ENCODE results near the gene NANOG. TPM values are rescaled to one million over a fixed set of nuclear protein-coding genes. Genes with fewer than 3 reads are reported as not detected.
"Not testable (repeated sequence)": the region's sequence is repeated elsewhere in the genome, so short reads cannot be mapped to it uniquely, and the experiment has no call there.

NANOG gene
- total RNA-seq, 1 experiment from 2014 or later: not detected

DNA sequence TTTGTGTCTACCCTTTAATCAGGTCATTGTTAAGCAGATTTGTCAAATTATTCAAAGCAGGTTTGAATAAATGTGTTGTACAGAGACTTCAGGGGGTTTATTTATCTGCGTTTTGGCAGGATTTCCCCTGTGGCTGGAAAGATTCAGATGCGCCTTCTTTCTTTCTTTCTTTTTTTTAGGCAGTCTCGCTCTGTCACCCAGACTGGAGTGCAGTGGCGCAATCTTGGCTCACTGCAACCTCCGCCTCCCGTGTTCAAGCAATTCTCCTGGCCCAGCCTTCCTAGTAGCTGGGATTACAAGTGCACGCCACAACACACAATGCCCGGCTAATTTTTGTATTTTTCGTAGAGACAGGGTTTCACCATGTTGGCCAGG is 30.4 kb upstream of the NANOG start:
- H3K9me3 Mint-ChIP-seq (ENCODE audit: unreplicated experiment): no peaks in the 10 kb centered on the region
- intact Hi-C loops (cut with micrococcal nuclease): no loop called here
- CTCF ChIA-PET: no interaction called here
- H3K27me3 Mint-ChIP-seq (ENCODE audit: insufficient read depth, unreplicated experiment): no peaks in the 10 kb centered on the region
- H3K4me3 Mint-ChIP-seq (ENCODE audit: unreplicated experiment): no peak overlapping the region
- H3K36me3 Mint-ChIP-seq (ENCODE audit: insufficient read depth, unreplicated experiment): no peaks in the 10 kb centered on the region
- no TSS peak for BruUV-seq (replicated peaks)
- no peaks in the 10 kb centered on the region for H3K4me1 Mint-ChIP-seq (ENCODE audit: insufficient read depth, unreplicated experiment)
- no peak overlapping the region for H3K27ac Mint-ChIP-seq (ENCODE audit: low read depth, unreplicated experiment)
- TF ChIP-seq CTCF (IDR thresholded peaks at IDR 0.05; ENCODE audit: unreplicated experiment): no peak
- DNase-seq (ENCODE audit: unreplicated experiment): no peak
- POLR2A ChIA-PET: no interaction called here

DNA sequence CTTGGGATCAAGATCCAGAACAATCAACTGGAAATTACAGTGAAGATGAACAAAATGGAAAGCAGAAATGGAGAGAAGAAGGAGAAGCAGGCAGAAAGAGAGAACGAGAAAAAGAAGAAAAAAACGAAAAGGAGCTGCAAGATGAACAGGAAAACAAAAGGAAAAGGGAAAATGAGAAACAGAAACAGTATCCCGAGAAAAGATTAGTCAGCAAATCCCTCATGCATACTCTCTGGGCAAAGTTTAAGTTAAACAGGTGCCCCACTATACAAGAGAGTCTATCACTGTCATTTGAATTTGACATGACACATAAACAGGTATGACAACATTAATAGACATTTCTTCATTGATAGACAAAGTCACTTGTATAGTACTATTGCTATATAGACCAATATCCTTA is 19.2 kb upstream of the NANOG start:
- H3K4me3 Mint-ChIP-seq (ENCODE audit: unreplicated experiment): no peak overlapping the region
- ChIA-PET POLR2A (no interaction called here), CTCF (interaction anchor here (0.8 kb wide), 1 partner anchor 277 kb away, joined by 3 read pairs; no protein-coding TSS in a partner anchor)
- DNase-seq (ENCODE audit: unreplicated experiment): no peak
- TF ChIP-seq CTCF (IDR thresholded peaks at IDR 0.05; ENCODE audit: unreplicated experiment): no peak
- no peak overlapping the region for H3K27ac Mint-ChIP-seq (ENCODE audit: low read depth, unreplicated experiment)
- H3K4me1 Mint-ChIP-seq (ENCODE audit: insufficient read depth, unreplicated experiment): peaks cover 6% of the 10 kb centered on the region
- intact Hi-C loops (cut with micrococcal nuclease): no loop called here
- no TSS peak for BruUV-seq (replicated peaks)
- no peaks in the 10 kb centered on the region for H3K27me3 Mint-ChIP-seq (ENCODE audit: insufficient read depth, unreplicated experiment)
- H3K36me3 Mint-ChIP-seq (ENCODE audit: insufficient read depth, unreplicated experiment): no peaks in the 10 kb centered on the region
- H3K9me3 Mint-ChIP-seq (ENCODE audit: unreplicated experiment): no peaks in the 10 kb centered on the region

GRCh38 chr12:7781274-7781673 is 7.9 kb upstream of the NANOG start:
- intact Hi-C loops (cut with micrococcal nuclease): no loop called here
- Mint-ChIP-seq H3K27ac (ENCODE audit: low read depth, unreplicated experiment) (no peak overlapping the region), H3K36me3 (ENCODE audit: insufficient read depth, unreplicated experiment) (no peaks in the 10 kb centered on the region), H3K4me3 (ENCODE audit: unreplicated experiment) (no peak overlapping the region), H3K4me1 (ENCODE audit: insufficient read depth, unreplicated experiment) (no peaks in the 10 kb centered on the region), H3K27me3 (ENCODE audit: insufficient read depth, unreplicated experiment) (no peaks in the 10 kb centered on the region), H3K9me3 (ENCODE audit: unreplicated experiment) (no peaks in the 10 kb centered on the region)
- no peak for DNase-seq (ENCODE audit: unreplicated experiment)
- TF ChIP-seq CTCF (IDR thresholded peaks at IDR 0.05; ENCODE audit: unreplicated experiment): no peak
- ChIA-PET CTCF (interaction anchor here (0.8 kb wide), 1 partner anchor 24 kb away, joined by 3 read pairs; no protein-coding TSS in a partner anchor), POLR2A (no interaction called here)
- no TSS peak for BruUV-seq (replicated peaks)

DNA sequence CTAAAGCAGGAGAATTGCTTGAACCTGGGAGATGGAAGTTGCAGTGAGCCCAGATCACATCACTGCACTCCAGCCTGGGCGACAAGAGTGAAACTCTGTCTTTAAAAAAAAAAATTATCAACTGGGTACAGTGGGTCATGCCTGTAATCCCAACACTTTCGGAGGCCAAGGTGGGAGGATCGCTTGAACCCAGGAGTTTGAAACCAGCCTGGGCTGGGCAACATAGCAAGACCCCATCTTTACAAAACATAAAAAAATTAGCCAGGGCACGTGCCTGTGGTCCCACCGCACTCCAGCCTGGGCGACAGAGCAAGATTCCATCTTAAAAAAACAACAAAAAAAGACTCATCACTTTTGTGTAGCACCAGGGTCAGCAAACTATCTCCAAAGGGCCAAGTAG is 7.1 kb upstream of the NANOG start:
- Mint-ChIP-seq H3K27ac (ENCODE audit: low read depth, unreplicated experiment) (no peak overlapping the region), H3K9me3 (ENCODE audit: unreplicated experiment) (no peaks in the 10 kb centered on the region), H3K36me3 (ENCODE audit: insufficient read depth, unreplicated experiment) (no peaks in the 10 kb centered on the region), H3K4me3 (ENCODE audit: unreplicated experiment) (no peak overlapping the region), H3K27me3 (ENCODE audit: insufficient read depth, unreplicated experiment) (no peaks in the 10 kb centered on the region), H3K4me1 (ENCODE audit: insufficient read depth, unreplicated experiment) (no peaks in the 10 kb centered on the region)
- POLR2A ChIA-PET: no interaction called here
- DNase-seq (ENCODE audit: unreplicated experiment): no peak
- CTCF ChIA-PET: no interaction called here
- intact Hi-C loops (cut with micrococcal nuclease): no loop called here
- no peak for TF ChIP-seq CTCF (IDR thresholded peaks at IDR 0.05; ENCODE audit: unreplicated experiment)
- BruUV-seq (replicated peaks): no TSS peak

GRCh38 chr12:7783433-7783832 is 5.8 kb upstream of the NANOG start:
- H3K27ac Mint-ChIP-seq (ENCODE audit: low read depth, unreplicated experiment); H3K9me3 Mint-ChIP-seq (ENCODE audit: unreplicated experiment); BruUV-seq (replicated peaks); intact Hi-C loops (cut with micrococcal nuclease); H3K36me3 Mint-ChIP-seq (ENCODE audit: insufficient read depth, unreplicated experiment); H3K4me1 Mint-ChIP-seq (ENCODE audit: insufficient read depth, unreplicated experiment); DNase-seq (ENCODE audit: unreplicated experiment); POLR2A ChIA-PET; H3K4me3 Mint-ChIP-seq (ENCODE audit: unreplicated experiment); H3K27me3 Mint-ChIP-seq (ENCODE audit: insufficient read depth, unreplicated experiment): not testable (repeated sequence)
- CTCF ChIA-PET: interaction anchor here (0.6 kb wide), 2 partner anchors 57 to 211 kb away, joined by 3 to 7 read pairs; no protein-coding TSS in a partner anchor
